Measurements from ENCODE around the gene SNRK. TPM values are rescaled to one million over a fixed set of nuclear protein-coding genes. Genes with fewer than 3 reads are reported as not detected.

The SNRK gene
- total RNA-seq, 2 experiments from 2014 or later = 25.2 to 25.6 TPM

DNA sequence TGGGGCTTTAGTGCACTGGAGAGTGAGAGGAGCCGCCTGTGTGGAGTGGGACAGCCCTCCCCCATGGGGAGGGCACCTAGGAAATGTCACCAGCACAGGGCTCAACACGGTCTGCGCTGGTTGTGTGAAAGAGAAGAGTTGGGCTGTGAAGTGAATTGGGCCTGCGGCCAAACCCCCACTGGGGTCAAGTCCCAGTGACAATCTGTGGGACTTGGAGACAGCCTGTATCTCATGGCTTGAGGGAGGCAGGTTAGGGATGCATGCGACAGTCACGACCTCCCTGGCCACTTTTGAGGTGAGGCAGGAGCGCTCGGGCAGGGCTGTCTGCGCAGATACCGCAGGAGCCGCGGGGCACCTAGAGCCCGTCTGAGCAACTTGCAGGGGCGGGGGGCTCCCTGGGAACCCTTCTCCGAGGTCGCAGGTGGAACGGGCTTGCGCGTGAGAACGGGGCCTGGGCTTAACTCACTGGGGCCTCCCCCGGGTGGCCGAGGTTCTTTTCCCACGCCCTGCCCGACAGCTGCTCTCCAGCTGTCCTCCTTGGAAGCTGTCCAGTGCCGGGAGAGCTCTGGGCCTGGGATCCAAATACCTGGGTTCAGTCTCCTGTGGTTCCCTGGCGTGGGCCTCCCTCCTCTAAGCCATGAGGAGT, 77.4 kb downstream of the SNRK start:
- POLR2A ChIA-PET = no interaction called here
- CTCF ChIA-PET = no interaction called here

GRCh38 chr3:43364494-43364893, 78.2 kb downstream of the SNRK start:
- CTCF ChIA-PET = no interaction called here

DNA sequence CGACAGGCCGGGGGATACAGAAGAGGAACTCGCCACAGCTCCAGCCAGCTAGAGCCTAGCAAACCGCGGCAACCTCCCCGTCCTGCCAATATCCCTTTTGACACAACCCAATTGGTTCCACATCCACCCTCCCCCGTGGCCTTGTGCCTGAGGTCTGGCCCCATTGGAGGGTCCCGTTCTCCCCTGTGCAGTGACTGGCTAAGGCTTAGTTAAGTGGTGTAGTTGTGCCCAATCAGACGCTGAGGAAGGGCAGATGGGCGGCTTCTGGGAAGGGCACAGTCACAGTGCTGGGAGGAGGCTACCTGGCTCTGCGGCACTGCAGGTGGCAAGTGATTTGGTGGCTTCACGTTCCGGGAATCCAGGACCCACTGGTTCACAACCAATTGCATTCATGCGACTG, 78.6 kb downstream of the SNRK start:
- ChIA-PET POLR2A (no interaction called here), CTCF (no interaction called here)

More at GRCh38 chr3:43364494-43364893, 78.2 kb downstream of the SNRK start:
- POLR2A ChIA-PET = no interaction called here

GRCh38 chr3:43365601-43366305, 79.4 kb downstream of the SNRK start:
- ChIA-PET CTCF (no interaction called here), POLR2A (interaction anchor here (0.5 kb wide), 1 partner anchor 586 kb away, joined by 6 read pairs; no protein-coding TSS in a partner anchor)

DNA sequence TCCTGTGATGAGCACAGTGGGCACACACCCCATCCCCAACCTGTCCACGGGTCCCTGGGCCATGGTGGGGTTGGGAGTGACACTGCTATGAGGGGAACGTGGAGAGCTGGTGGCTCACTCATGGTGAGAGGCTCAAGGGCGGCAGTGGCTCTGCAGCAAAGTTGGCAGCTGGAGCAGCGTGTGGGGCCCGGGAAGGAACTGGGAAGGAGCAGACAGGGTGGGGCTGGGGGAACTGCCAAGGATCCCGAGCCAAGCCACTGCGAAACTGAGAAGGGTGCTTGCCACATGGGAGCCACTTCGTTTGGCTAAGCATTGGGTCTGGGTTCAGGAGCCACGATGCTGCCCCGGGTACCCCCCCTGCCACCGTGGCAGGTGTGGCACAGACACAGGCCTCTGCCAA, 80.1 kb downstream of the SNRK start:
- ChIA-PET POLR2A (no interaction called here), CTCF (no interaction called here)

- POLR2A ChIA-PET = no interaction called here
These were observed 80.5 kb downstream of the SNRK start for GRCh38 chr3:43366885-43367284.

GRCh38 chr3:43369404-43370292, 83.3 kb downstream of the SNRK start:
- CTCF ChIA-PET = no interaction called here
- POLR2A ChIA-PET = no interaction called here

More at GRCh38 chr3:43366885-43367284, 80.5 kb downstream of the SNRK start:
- CTCF ChIA-PET = no interaction called here

- ChIA-PET POLR2A (no interaction called here), CTCF (no interaction called here)
These were observed 84.1 kb downstream of the SNRK start for GRCh38 chr3:43370293-43370980.

- ChIA-PET CTCF (no interaction called here), POLR2A (no interaction called here)
These were observed 85.2 kb downstream of the SNRK start for GRCh38 chr3:43371494-43371893.

GRCh38 chr3:43372007-43372740, 85.8 kb downstream of the SNRK start:
- ChIA-PET POLR2A (no interaction called here), CTCF (no interaction called here)

- CTCF ChIA-PET = no interaction called here
- POLR2A ChIA-PET = no interaction called here
These were observed 86.6 kb downstream of the SNRK start for GRCh38 chr3:43372809-43373559.

DNA sequence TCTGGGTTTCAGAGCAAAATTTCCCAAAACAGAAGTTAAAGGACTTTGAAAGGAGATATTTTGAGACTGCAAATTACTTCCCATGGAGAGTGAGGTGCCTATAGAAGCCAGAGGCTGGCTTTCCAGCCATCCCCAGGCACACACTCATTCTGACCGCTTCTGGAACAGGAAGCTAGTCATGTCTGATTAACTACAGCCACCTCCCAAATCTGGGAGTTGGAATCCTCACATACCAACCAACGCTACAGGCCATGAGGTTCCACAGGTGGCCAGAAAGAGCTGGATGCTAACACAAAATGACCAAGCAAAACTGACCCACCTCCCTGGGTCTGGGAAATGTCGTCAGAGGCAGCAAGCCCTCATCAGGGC, 87.2 kb downstream of the SNRK start:
- ChIA-PET POLR2A (no interaction called here), CTCF (no interaction called here)

DNA sequence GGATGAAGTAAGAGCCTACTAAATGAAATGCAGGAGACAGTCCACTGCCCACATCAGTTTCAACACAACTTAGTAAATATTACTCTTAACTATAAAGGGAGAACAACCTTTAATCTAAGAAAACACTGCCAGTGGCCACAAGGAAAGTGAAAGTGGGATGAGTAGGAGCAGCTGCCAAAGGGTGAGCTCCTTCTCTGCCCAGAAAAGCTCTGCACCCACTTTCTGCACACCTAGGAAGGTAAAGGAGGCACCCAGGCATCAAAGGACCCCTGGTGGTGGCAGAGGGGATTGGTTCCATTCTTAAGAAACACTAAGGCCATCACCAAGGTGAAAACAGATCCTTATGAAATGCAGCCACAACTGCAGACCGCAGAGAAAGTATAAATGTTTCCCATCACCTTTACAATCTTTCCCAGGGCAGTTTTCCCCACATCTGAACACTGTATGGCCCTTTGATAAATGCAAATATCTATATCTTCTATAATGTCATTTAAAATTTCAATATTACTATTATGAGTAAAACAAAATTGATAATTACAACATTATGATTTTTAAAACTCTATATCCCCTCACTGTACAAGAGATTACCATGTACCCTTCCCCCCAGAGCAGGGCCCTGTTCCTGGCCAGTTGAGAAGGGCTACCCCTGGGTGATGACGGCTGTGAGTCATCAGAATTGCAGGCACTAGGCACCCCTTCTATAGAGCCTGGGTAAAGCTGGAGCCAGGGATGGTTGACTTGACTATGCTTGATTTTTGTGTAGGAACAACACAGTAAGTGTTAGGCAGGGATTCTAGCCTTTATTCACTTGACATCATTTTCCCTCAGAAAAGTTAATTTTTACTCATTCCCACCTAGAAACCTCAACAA, 92.0 kb downstream of the SNRK start:
- ChIA-PET CTCF (interaction anchor here (1.0 to 1.2 kb wide), 3 partner anchors 9 to 160 kb away, joined by 3 to 6 read pairs (median 3); no protein-coding TSS in a partner anchor), POLR2A (no interaction called here)

- ChIA-PET CTCF (no interaction called here), POLR2A (no interaction called here)
These were observed 93.0 kb downstream of the SNRK start for GRCh38 chr3:43379343-43379742.

- ChIA-PET CTCF (interaction anchor here (1.4 kb wide), 1 partner anchor 10 kb away, joined by 3 read pairs; no protein-coding TSS in a partner anchor), POLR2A (no interaction called here)
These were observed 101.8 kb downstream of the SNRK start for GRCh38 chr3:43388175-43388574.

GRCh38 chr3:43388915-43389314, 102.6 kb downstream of the SNRK start:
- ChIA-PET POLR2A (interaction anchor here (1.0 kb wide), 1 partner anchor 8 kb away, joined by 3 read pairs; no protein-coding TSS in a partner anchor), CTCF (interaction anchor here (1.6 kb wide), 1 partner anchor 11 kb away, joined by 6 read pairs; no protein-coding TSS in a partner anchor)

DNA sequence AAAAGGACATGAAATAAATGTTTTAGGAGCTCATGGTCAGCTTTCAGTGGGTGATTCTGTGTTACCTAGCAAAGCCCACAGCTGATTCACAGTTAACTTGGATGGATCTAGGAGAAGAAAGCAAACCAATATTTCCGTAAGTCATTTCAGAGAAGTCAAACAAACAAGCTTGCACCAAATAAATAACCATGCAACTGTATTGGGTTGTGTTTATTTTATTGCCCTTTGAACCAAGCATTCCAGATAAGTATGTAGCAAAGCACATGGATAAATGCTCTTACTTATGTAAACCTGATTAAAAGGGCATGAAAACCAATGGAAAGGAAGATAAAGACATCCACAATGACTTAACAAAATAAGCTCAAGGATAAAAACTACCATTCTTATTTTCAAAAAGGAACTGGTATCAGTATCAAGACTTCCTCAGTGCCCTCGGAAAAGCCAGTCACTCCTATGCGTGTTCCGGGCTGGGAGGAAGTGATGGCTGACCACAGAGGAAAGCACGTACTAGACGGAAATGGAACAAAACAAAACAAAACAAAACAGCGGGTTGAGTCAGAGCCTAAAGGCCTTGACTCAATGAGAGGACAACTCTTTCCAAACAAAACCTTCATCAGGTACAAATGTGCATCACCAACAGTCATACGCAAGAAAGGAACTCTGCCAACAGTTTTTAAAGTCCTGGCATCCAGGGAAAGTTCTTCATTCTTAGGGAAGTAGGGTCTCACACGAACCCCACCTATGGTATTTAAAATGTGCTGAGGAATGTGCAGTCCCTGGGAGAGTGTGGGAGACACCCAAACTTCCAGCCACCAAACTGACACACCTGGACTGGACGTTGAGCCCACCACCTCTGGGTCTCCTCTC, 103.3 kb downstream of the SNRK start:
- CTCF ChIA-PET = interaction anchor here (1.6 kb wide), 1 partner anchor 12 kb away, joined by 6 read pairs; no protein-coding TSS in a partner anchor
- POLR2A ChIA-PET = interaction anchor here (1.0 kb wide), 1 partner anchor 9 kb away, joined by 3 read pairs; no protein-coding TSS in a partner anchor

All from activated CD8-positive, alpha-beta memory T cell treated with anti-CD3 and anti-CD28 coated beads for 36 hours (primary cell).